Stimulated activated CD8-positive, alpha-beta memory T cell treated with anti-CD3 and anti-CD28 coated beads, Interleukin-7, amount 100 ng/mL, for 4 hours (primary cell): ENCODE results near the gene KPNA5.
"Not testable (repeated sequence)": the region's sequence is repeated elsewhere in the genome, so short reads cannot be mapped to it uniquely, and the experiment has no call there.

Experiments
- DNase-seq, 2 donors: peaks; one replicate each; pipeline ENCODE4 v3.0.0-alpha.2; 2020; ENCODE audit warnings: low read depth in 2 of 2

KPNA5 gene

GRCh38 chr6:116703888-116704287 lies 22.9 kb downstream of the KPNA5 start:
- not testable (repeated sequence) for DNase-seq

- no peak for DNase-seq
Measured at GRCh38 chr6:116705917-116706316, 24.9 kb downstream of the KPNA5 start.

DNA sequence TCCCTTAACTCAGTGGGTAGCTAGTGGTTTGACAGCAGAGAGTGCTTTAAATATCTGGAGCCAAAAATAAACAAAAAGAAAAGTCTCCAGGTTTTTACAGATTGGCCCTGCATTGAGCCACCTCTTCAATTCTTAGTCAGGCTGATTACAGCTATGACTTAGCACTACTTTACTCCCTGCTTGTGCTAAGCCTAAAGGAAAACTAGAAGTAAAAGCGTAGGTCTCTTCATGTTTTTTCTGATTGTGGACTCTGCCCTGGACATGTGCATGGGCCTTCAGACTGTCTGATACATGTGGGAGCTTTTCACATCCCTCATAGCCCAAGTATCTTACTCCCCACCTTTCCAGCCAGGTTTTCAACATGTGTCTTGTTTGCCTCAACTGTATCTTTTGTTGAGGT lies 33.3 kb downstream of the KPNA5 start:
- no peak for DNase-seq

GRCh38 chr6:116714761-116715160 lies 33.8 kb downstream of the KPNA5 start:
- no peak for DNase-seq

DNA sequence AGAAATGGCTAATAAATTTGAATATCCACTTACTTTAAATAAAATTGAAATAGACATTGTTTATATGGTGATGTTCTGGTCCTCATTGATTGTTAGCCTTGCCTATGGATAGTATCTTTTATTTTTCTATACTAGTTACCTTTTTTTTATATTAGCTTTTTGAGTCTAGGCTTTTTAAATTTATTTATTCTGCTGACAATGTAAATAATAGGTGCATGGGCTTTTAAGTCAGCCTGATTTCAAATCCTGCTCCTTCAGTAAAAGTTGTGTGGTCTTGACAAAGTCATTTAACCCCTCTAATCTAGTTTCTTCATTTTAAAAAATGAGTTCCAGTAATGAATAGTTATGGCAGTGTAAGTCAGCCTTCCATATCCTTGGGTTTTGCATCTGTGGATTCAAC lies 45.9 kb downstream of the KPNA5 start:
- no peak for DNase-seq

GRCh38 chr6:116730513-116730912 lies 49.5 kb downstream of the KPNA5 start:
- DNase-seq = no peak

GRCh38 chr6:116737004-116737403 lies 56.0 kb downstream of the KPNA5 start:
- DNase-seq = no peak

- not testable (repeated sequence) for DNase-seq
Measured at GRCh38 chr6:116740486-116740885, 59.5 kb downstream of the KPNA5 start.

DNA sequence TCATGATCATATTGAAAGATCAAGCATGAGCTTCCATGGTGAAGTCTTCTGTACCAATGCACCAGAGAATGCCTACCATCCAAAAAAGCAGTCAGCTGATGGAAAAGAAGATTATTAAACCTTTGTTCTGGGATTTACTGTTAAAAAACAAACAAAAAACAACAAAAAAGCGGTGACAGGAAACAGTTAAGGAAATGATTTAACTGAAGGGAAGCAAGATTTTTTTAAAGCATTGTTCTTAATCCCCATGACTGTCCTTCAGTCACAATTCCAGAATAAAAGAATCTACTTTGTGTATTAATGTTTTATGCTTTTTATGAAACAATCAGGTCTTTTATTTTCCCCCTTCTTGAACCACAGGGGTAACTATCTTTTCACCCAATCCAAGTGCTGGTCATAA lies 60.6 kb downstream of the KPNA5 start:
- DNase-seq = no peak

DNA sequence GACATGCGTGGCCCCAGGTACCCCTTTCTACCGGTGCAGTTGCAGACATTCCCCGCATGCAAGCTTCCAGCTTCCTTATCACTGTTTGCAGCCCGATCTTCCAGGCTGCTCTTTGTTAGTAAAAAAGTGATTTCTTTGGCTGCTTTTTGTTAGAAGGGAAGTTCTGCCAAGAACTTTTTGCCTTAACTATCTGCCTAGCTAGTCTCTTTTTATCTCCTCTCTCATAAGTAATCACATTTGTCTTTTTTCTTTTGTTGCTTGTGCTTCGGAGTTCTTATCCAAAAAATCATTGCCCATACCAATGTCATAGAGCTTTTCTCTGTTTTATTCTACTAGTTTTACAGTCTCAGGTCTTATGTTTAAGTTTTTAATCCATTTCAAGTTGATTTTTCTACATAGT lies 64.2 kb downstream of the KPNA5 start:
- DNase-seq = no peak

- DNase-seq = no peak
Measured at GRCh38 chr6:116761779-116762178, 80.8 kb downstream of the KPNA5 start.

DNA sequence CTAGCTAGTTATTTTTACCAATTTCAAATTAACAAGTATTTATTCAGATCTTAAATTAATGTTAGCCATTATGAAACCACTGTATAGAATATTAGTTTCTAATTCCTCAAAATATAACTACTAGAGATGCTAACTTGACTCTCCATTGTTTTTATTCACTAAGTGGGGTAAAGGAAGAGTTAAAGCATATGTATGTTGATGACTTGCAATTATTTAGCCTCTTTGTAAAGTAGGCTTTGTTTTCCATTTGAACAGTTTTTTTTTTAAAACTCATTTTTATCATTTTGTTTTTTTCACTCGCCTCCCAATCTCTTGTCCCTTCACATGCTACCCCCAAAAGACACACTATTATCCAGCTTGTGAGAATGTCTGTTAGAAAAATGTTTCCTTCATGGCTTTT lies 81.2 kb downstream of the KPNA5 start:
- no peak for DNase-seq

DNA sequence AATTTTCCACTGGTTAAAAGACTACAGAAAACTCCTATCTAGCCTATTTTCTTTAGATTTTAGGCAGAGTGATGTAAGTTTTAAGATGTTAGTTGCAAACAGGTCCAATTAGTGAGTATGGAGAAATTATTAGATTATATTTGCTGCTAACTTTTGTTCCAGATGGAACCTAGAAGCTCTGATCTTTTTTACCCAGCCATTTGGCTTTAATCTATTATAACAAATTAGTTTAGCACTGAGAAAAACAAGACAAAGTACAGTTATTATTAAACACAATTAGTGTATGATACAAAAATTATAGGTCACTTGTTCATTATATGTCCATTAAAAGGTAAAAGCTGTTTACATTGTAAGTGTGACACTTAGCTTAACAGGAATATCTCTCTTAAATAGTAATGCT lies 82.0 kb downstream of the KPNA5 start:
- DNase-seq = no peak

GRCh38 chr6:116763906-116764628 lies 83.1 kb downstream of the KPNA5 start:
- no peak for DNase-seq

- no peak for DNase-seq
Measured at GRCh38 chr6:116764629-116764960, 83.6 kb downstream of the KPNA5 start.

DNA sequence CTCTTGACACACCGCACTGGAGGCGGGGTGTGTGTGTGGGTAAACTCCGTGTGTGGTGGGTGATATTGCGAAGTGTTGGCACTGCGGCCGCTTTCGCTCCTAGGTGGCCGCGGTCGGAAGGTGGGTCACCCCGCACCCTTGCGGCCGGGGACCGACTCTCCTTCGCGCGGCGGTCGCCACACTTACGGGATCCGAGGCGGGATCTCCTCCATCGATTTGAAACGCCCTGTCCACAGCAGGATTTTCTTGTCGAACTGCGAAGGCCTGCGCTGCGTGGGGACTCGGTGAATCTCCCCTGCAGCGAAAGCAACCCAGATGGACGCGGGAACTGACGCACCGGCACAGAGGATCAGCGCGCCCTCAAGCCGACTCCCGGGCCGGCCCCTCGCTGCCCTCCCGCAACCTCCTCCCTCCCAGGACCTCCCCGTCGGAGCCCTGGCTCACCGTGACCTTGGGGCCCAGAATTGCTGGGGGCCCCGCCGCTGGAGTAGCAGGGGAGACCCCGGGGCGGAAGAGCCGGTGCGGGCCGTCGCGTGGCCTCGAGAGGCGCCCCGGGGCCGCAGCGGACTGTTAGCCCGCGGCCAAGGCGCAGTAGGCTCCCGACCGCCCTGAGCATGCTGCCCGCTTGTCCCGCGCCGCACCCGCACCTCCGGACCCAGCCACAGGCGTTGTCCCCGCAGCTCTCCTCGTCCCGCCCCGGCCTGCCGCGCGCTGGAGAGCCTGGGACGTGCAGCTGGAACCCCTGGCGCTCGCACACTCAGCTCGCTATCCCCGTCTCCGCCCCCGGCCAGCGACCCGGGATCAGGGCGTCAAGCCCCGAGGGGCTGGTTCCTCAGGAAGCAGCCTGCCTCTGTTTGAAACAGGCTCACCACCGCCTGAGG lies 84.2 kb downstream of the KPNA5 start, which contains the start of gene FAM162B:
Gene FAM162B (minus strand): TSS at position 759 of the 881 bp plus-strand sequence. CDS start 143 bp downstream, at position 616.
- no peak for DNase-seq

- no peak for DNase-seq
Measured at GRCh38 chr6:116766506-116767176, 85.6 kb downstream of the KPNA5 start.

- DNase-seq = no peak
Measured at GRCh38 chr6:116767715-116768114, 86.7 kb downstream of the KPNA5 start.

- no peak for DNase-seq
Measured at GRCh38 chr6:116772450-116772849, 91.4 kb downstream of the KPNA5 start.

DNA sequence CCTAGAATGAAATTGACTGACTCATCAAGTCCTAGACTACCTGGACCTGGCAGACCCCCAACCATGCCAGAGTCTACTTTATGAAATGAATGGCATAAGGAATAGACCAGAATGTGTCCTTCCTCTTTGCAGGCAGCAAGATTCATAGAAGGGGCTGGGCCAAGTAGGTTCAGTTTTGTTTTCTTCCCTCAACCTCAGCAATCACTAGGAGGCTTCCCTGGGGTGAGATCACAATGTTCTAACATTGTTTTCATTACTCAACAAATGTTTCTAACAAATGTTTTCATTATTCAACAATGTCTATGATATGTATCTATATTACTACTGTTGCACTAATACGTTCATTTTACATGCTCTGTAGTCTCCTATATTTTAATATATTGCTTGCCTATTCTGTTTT lies 92.9 kb downstream of the KPNA5 start:
- no peak for DNase-seq

DNA sequence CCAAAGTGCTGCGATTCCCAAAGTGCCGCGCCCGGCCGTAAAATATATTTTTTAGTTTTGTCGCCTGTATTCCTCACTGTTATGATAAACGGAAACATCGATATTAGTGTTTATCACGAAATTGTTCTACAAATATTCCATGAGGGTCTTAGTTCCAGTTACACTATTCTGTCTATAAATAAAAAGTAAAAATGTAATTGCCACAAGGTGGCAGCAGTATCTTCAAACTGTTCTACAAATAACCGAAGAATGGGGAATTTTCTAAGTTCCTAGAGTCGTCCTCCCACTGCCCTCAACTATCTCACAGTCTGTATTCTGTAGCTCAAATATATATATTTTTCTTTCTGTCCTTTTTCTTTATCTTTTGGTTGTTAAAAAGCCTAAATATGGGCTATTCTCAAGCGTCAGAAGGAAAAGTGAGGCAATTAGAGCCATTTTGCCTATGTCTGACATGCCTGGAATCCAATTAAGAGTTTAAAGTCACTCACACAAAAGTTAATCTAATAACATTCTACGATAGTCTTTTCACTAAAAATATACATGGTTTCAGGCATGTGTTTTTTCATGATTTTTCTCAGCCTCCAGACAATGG lies 98.7 kb downstream of the KPNA5 start:
- no peak for DNase-seq

GRCh38 chr6:116783852-116784251 lies 102.8 kb downstream of the KPNA5 start:
- DNase-seq = no peak
